Stimulated activated CD8-positive, alpha-beta memory T cell treated with anti-CD3 and anti-CD28 coated beads, Interleukin-12 subunit alpha, Interleukin-12 subunit beta, amount 100 ng/mL, for 24 hours (primary cell): ENCODE results near the gene WFS1.

Experiments used
- DNase-seq: peaks from one replicate; pipeline ENCODE4 v3.0.0-alpha.2; 2020; ENCODE audit errors: extremely low read depth

Gene WFS1

GRCh38 chr4:6339818-6340445, 70.3 kb downstream of the WFS1 start:
- no peak for DNase-seq

DNA sequence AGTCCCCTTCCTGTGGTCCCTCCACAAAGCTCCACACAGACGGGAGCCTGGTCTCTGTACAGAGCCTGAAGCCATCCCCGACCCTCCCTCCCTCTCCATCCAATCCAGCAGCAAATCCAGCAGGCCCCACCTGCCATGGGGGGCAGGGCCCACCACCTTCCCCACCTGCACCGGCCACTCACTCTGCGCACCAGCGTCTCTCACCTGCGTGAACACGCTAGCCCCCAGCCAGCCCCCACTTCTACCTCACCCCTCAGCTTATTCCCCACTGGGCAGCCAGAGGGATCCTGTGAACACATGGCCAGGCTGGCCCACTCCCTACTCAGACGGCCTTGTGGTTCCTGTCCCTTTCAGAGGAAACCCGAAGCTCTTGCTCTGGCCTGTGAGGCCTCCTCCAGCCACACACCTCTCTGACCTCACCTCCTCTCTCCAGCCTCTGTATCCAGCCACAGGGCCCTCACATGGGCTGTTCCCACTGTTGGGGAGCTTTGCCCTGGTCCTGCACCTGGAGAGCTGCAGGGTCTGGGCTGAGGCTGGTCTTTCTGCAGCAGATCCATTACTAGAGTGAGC, 70.9 kb downstream of the WFS1 start:
- no peak for DNase-seq

- DNase-seq, result no peak
Observed at GRCh38 chr4:6341696-6342095, 72.0 kb downstream of the WFS1 start.

DNA sequence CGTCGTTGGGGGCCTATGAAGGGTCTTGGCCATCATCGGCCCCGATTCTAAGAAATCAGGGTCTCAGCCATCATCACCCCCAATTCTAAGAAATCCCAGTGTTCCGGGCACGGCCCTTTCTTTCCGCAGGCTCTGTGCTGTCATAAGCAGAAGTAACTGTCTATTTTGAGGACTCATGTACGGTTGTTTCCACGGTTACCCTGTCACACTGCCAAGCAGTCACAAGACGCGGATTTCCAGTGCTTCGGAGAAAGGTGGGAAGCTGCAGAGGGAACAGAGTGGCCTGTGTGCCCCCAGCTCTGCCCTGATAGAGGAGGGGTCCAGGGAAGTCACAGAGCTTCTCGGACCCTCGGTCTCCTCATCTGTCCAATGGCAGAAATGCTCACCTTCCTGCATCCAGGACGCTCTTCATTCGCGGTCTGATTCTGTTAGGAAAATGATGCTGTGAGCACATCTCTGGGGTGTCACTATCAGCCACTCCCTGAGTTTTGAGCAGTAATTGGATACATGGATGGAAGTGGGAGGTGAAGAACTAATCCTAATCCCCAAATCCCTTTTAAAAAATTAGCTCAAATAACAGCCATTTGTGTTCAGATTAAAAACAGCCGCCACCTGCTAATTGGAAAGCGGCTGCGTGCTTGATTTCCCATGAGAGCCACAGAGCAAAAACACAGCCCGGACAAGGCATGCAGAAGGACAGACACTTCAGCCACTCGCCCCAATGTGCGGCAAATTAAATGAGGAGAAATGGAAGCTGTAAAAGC, 73.1 kb downstream of the WFS1 start:
- DNase-seq, result no peak

- DNase-seq, result no peak
Observed at GRCh38 chr4:6343939-6344408, 74.3 kb downstream of the WFS1 start.

- no peak for DNase-seq
Observed at GRCh38 chr4:6345096-6345830, 75.6 kb downstream of the WFS1 start.

DNA sequence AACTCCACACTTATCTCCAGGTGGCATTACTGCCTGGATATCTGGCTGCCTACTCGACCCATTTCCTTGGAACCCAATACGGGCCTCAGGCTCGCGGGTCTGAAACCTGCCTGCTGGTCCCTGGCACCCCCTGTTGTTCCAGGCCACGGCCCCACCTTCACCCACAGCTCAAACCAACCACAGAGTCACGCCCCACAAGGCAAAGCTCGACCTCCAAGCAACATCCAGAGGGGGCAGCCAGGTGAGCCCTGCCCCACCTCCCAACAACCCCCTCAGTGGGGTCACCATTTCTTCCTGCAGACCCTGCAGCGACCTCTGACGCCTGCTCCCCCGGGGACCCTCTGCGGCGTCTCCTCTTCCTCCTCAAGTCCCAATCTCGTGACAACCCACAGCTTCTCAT, 76.2 kb downstream of the WFS1 start:
- no peak for DNase-seq

DNA sequence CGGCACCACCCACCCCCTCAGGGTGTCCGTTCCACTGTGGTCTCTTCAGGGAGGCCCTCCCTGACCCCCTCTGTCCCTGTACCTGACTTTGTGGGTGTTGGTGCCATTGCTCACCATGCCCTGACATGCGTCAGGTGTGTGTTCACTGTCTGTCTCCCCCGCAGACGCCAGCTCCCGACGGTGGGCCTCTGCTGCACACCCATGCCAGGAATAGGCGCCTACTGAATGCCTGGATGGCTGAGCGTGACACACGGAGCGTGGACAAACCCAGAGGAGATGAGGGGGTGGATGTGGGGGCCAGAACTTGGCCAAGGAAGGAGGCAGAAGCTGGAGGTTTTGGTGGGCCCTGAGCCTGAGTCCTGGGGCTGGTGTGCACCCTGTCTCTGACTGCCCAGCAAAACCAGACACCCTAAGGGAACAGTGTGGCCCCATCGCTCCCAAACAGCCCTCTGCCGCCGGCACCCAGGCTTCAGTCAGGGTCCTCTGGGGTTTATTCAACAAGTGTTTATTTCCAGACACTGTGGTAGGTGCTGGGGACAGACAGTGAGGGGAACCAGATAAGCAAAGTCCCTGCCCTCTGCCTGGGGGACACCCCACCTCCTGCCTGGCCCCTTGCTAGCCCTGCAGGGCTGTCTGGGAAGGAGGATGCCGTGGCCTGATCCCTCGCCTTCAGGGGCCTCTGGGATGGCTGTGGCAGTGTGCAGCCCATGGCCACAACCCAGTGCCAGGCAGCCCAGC, 76.9 kb downstream of the WFS1 start:
- DNase-seq, result no peak

GRCh38 chr4:6347511-6348045, 77.9 kb downstream of the WFS1 start:
- DNase-seq, result no peak

DNA sequence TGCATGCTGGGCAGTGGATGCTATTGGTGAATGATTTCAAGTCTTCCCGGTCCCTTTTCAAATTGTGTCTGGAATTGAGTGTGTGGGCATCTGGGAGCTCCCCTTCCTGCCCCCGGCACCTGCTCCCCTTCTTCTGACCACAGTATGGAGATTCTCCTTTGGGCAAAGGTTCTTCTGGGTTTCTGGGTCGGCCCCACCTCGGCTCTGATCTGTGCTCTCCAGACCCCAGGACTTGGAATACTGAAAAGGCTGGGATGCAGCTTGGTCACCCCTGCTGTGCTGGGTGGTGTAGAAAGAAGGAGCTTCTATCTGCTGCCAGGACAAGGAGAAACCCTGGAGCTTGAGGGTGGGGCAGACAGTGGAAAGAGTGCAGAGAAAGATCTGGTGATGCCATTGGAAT, 78.8 kb downstream of the WFS1 start:
- DNase-seq, result no peak

- no peak for DNase-seq
Observed at GRCh38 chr4:6349896-6350603, 80.4 kb downstream of the WFS1 start.

DNA sequence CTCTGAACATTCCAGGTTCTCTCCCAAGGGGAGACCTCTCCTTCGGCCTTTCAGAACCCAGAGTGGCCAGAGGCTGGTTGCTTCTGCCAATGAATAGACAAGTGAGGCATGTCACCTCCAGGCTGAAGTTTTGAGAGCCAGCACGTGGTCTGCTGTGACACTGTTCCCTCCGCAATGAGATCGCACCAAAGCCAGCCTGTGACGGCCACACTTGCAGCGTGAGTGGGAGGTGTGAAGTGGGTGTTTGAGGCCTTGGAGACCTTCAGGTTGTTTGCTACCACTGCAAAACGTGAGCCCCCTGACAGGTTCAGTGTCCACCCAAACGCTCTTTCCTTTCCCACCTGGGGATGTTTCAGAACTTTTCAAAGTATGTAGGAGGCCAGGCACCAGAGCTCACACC, 81.0 kb downstream of the WFS1 start:
- DNase-seq, result no peak

DNA sequence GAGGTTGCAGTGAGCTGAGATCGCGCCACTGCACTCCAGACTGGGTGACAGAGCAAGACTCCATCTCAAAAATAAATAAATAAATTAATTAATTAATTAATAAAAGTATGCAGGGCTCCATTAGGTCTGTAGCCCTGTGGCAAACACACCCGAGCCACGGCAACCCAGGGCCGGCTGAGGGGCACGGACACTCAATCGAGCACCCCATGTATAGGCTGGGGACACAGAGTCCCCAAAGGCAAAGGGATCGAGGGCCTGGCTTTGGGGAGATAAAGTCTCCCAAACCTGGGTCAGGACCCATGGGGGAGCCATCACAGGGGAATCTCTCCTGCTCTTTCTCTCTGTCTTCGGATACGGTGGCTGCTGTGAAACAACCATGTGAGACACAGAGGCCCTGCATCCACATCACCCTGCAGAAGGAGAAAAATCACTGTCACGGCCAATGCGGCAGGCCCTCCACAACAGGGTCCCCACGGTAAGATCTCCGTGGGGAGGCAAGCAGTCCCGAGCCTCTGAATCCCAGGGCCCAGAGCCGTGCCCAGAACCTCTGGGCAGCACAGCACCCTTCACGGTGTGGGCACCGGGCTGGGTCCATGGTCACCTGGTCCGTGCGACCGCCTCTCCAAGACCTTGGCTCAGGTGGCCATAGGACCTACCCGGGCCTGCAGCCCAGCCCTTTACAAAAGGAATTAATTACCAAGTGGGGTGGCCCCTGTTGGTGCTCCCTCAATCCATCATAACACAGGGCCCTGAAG, 81.8 kb downstream of the WFS1 start:
- no peak for DNase-seq

- DNase-seq, result no peak
Observed at GRCh38 chr4:6352031-6352692, 82.5 kb downstream of the WFS1 start.
